ENCODE data around the gene OR51V1. TPM values are rescaled to one million over a fixed set of nuclear protein-coding genes. Genes with fewer than 3 reads are reported as not detected.
"Not testable (repeated sequence)": the region's sequence is repeated elsewhere in the genome, so short reads cannot be mapped to it uniquely, and the experiment has no call there.

Gene OR51V1, protein sequence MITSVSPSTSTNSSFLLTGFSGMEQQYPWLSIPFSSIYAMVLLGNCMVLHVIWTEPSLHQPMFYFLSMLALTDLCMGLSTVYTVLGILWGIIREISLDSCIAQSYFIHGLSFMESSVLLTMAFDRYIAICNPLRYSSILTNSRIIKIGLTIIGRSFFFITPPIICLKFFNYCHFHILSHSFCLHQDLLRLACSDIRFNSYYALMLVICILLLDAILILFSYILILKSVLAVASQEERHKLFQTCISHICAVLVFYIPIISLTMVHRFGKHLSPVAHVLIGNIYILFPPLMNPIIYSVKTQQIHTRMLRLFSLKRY
- total RNA-seq: not detected in 2 replicates
- long read RNA-seq: 0 reads

DNA sequence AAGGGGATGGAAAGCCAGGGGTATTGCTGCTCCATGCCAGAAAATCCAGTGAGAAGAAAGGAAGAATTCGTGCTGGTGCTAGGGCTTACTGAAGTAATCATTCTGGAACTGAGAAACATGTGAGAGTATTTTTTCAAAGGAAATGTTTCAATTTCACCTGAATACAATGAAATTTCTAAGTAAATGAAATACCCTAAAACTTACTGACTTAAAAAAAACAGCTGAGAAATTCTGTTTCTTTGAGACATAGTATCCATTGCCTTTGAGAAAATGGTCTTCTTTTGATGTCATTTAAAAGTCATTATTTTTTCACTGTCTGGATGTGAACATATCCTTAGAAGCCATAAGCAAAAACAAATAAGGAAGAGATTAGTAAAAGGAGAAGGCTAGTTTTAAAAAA is at the start of gene OR51V1:
OR51V1 (minus strand) TSS at position 101 of the 400 bp plus-strand sequence; CDS start at position 101, 0 bp downstream.
- H3K4me1 Mint-ChIP-seq (ENCODE audit: low read depth): no peaks in the 10 kb centered on the region
- H3K36me3 Mint-ChIP-seq (ENCODE audit: insufficient read depth): no peaks in the 10 kb centered on the region
- TF ChIP-seq, protein P1, sequence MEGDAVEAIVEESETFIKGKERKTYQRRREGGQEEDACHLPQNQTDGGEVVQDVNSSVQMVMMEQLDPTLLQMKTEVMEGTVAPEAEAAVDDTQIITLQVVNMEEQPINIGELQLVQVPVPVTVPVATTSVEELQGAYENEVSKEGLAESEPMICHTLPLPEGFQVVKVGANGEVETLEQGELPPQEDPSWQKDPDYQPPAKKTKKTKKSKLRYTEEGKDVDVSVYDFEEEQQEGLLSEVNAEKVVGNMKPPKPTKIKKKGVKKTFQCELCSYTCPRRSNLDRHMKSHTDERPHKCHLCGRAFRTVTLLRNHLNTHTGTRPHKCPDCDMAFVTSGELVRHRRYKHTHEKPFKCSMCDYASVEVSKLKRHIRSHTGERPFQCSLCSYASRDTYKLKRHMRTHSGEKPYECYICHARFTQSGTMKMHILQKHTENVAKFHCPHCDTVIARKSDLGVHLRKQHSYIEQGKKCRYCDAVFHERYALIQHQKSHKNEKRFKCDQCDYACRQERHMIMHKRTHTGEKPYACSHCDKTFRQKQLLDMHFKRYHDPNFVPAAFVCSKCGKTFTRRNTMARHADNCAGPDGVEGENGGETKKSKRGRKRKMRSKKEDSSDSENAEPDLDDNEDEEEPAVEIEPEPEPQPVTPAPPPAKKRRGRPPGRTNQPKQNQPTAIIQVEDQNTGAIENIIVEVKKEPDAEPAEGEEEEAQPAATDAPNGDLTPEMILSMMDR (IDR thresholded peaks at IDR 0.05; ENCODE audit: unreplicated experiment): no peak
- H3K27ac Mint-ChIP-seq: no peak within 1 kb of the TSS
- DNase-seq (ENCODE audit: low spot score, unreplicated experiment): no peak
- no peak within 1 kb of the TSS for H3K4me3 Mint-ChIP-seq (ENCODE audit: low read depth)
- H3K9me3 Mint-ChIP-seq (ENCODE audit: low read depth): no peaks in the 10 kb centered on the region
- no peaks in the 10 kb centered on the region for H3K27me3 Mint-ChIP-seq

DNA sequence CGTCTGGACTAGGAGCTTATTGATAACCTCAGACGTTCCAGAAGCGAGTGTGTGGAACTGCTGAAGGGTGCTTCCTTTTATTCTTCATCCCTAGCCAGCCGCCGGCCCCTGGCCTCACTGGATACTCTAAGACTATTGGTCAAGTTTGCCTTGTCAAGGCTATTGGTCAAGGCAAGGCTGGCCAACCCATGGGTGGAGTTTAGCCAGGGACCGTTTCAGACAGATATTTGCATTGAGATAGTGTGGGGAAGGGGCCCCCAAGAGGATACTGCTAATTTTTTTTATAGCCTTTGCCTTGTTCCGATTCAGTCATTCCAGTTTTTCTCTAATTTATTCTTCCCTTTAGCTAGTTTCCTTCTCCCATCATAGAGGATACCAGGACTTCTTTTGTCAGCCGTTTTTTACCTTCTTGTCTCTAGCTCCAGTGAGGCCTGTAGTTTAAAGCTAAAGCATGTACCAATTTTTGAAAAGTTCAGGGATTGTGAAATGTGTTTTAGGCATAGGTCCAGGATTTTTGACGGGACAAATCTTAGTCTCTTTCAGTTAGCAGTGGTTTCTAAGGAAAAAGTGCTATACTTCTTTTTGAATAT is 49.4 kb upstream of the OR51V1 start, which contains the start of gene HBG1:
HBG1 (minus strand) TSS at position 51 of the 590 bp plus-strand sequence. CDS start 53 bp downstream, outside the sequence.
- H3K27me3 Mint-ChIP-seq: peaks cover 20% of the 10 kb centered on the region
- not testable (repeated sequence) for H3K9me3 Mint-ChIP-seq (ENCODE audit: low read depth); DNase-seq (ENCODE audit: low spot score, unreplicated experiment); H3K27ac Mint-ChIP-seq; H3K36me3 Mint-ChIP-seq (ENCODE audit: insufficient read depth); H3K4me3 Mint-ChIP-seq (ENCODE audit: low read depth); H3K4me1 Mint-ChIP-seq (ENCODE audit: low read depth)

DNA sequence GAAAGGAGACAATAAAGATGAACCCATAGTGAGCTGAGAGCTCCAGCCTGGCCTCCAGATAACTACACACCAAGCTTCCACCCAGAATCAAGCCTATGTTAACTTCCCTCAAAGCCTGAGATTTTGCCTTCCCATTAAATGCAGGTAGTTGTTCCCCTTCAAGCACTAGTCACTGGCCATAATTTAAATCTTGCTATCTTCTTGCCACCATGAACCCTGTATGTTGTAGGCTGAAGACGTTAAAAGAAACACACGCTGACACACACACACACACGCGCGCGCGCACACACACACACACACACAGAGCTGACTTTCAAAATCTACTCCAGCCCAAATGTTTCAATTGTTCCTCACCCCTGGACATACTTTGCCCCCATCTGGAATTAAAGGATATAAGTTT is 48.0 kb upstream of the OR51V1 start:
- H3K4me3 Mint-ChIP-seq (ENCODE audit: low read depth); H3K36me3 Mint-ChIP-seq (ENCODE audit: insufficient read depth); H3K4me1 Mint-ChIP-seq (ENCODE audit: low read depth); DNase-seq (ENCODE audit: low spot score, unreplicated experiment); H3K9me3 Mint-ChIP-seq (ENCODE audit: low read depth); H3K27ac Mint-ChIP-seq: not testable (repeated sequence)
- H3K27me3 Mint-ChIP-seq: peaks cover 20% of the 10 kb centered on the region

DNA sequence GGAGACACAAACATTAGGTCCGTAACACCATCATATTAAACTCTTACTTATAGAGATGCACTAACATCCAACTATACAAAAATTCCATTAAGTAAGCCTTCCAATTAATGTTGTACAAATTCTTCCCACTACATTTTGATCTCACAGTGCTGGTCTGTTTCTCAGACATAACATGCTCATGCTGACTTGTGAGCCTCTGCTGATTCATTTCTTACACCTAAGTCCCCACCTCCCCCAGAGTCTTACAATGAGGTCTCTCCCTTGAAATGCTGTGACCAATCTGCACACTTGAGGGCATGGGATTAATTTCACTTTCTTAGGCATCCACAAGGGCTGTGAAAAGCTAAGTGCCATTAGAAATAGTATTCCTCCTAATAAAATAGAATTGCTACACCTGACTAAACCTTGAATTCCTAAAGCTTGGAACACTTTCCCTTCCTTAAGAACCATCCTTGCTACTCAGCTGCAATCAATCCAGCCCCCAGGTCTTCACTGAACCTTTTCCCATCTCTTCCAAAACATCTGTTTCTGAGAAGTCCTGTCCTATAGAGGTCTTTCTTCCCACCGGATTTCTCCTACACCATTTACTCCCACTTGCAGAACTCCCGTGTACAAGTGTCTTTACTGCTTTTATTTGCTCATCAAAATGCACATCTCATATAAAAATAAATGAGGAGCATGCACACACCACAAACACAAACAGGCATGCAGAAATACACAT is 47.1 kb upstream of the OR51V1 start:
- Mint-ChIP-seq H3K4me3 (ENCODE audit: low read depth) (no peak overlapping the region), H3K9me3 (ENCODE audit: low read depth) (no peaks in the 10 kb centered on the region), H3K27ac (no peak overlapping the region), H3K27me3 (peaks cover 16% of the 10 kb centered on the region), H3K4me1 (ENCODE audit: low read depth) (no peaks in the 10 kb centered on the region), H3K36me3 (ENCODE audit: insufficient read depth) (no peaks in the 10 kb centered on the region)
- no peak for DNase-seq (ENCODE audit: low spot score, unreplicated experiment)
- TF ChIP-seq, protein P1 (IDR thresholded peaks at IDR 0.05; ENCODE audit: unreplicated experiment): no peak

DNA sequence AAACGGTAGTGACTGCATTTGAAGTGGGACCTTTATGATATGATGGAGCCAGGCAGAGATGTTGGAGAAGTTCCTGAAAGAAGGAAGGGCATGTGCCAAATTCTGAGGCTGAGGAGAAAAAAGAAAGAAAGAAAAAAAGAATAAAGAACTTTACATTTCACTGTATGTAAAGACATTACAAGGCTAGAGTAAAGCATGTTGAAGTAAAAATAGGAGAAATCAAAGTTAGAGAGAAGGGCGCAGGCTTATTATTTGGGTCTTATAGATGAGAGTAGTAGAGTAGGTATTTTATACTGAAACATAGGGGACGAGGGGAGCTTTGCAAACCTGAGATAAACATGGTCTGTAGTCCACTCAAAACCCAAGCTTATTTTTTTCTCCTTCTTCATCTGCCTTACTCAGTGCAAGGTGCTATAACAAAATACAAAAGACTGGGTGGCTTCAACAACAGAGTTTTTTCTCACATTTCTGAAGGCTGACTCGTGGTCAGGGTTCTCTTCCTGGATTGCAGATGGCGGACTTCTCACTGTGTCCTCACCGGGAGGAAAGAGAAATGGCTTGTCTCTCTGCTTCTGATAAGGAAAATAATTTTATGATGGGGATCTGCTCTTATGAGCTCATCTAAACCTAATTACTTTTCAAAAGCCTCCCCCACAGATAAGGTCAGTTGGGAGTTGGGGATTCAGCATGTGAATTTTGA is 46.4 kb upstream of the OR51V1 start:
- Mint-ChIP-seq H3K27ac (no peak overlapping the region), H3K4me3 (ENCODE audit: low read depth) (no peak overlapping the region), H3K4me1 (ENCODE audit: low read depth) (no peaks in the 10 kb centered on the region), H3K36me3 (ENCODE audit: insufficient read depth) (no peaks in the 10 kb centered on the region), H3K27me3 (peaks cover 12% of the 10 kb centered on the region), H3K9me3 (ENCODE audit: low read depth) (no peaks in the 10 kb centered on the region)
- DNase-seq (ENCODE audit: low spot score, unreplicated experiment): no peak
- TF ChIP-seq, protein P1 (IDR thresholded peaks at IDR 0.05; ENCODE audit: unreplicated experiment): no peak

DNA sequence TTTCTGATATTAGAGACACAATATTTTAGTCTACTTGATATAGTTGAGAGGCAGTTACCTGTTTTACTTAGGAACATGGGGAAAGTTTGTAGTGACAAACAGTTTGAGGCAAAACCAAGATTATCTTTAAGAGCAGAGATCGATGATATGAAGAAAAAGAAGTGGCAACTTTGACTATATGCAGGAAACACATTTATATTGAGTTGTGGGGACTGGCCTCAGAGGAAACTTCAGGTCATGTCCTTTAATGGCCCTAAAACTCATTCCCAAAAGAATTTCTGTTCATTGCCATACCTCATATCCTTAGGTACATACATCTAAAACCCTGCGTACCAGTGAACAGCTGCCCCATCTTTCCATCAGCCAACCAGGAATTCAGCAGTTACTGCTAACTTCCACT is 44.7 kb upstream of the OR51V1 start:
- H3K36me3 Mint-ChIP-seq (ENCODE audit: insufficient read depth): no peaks in the 10 kb centered on the region
- H3K27ac Mint-ChIP-seq: no peak overlapping the region
- no peak overlapping the region for H3K4me3 Mint-ChIP-seq (ENCODE audit: low read depth)

More for the DNA sequence above, 44.7 kb upstream of the OR51V1 start:
- H3K9me3 Mint-ChIP-seq (ENCODE audit: low read depth): no peaks in the 10 kb centered on the region
- peaks cover 12% of the 10 kb centered on the region for H3K27me3 Mint-ChIP-seq
- H3K4me1 Mint-ChIP-seq (ENCODE audit: low read depth): no peaks in the 10 kb centered on the region
- DNase-seq (ENCODE audit: low spot score, unreplicated experiment): no peak
- TF ChIP-seq, protein P1 (IDR thresholded peaks at IDR 0.05; ENCODE audit: unreplicated experiment): no peak

All from progenitor cell of endocrine pancreas (in vitro differentiated cells).